Stomach (tissue), 9 donors: ENCODE data around the gene RPL36A. TPM values are rescaled to one million over a fixed set of nuclear protein-coding genes. Genes with fewer than 3 reads are reported as not detected.

Experiments used
- DNase-seq, 2 donors: peaks; one replicate each; pipeline versions ENCODE4 v3.0.0 to v3.0.0-alpha.2; 2013 to 2019
- H3K27ac ChIP-seq, 5 donors: fragments of 200-600 bp in 4 of 5; sonication (generic) in 4 of 5; one replicate each; pipeline ENCODE4 v1.5.1; 2013 to 2019; ENCODE audit warnings: mild to moderate bottlenecking in 1 of 5, moderate library complexity in 1 of 5
- H3K27me3 ChIP-seq, 3 donors: fragments of 200-600 bp; sonication (generic); one replicate each; pipeline ENCODE4 v1.5.1; 2017 to 2019; ENCODE audit warnings: mixed run types in 1 of 3
- H3K36me3 ChIP-seq, 4 donors: fragments of 200-600 bp; sonication (generic); 1 replicate in 3 of 4; 2 replicates in 1 of 4; pipeline ENCODE4 v1.5.1; 2016 to 2019
- H3K4me1 ChIP-seq, 4 donors: fragments of 200-600 bp; sonication (generic); one replicate each; pipeline ENCODE4 v1.5.1; 2016 to 2019
- H3K4me3 ChIP-seq, 4 donors: fragments of 200-600 bp; sonication (generic) in 3 of 4; one replicate each; pipeline ENCODE4 v1.5.1; 2016 to 2019; ENCODE audit warnings: mild to moderate bottlenecking in 1 of 4
- H3K9me3 ChIP-seq, 4 donors: fragments of 200-600 bp; sonication (generic); one replicate each; pipeline ENCODE4 v1.5.1; 2016 to 2019
- CTCF ChIP-seq, 7 experiments: fragments of 450-650 bp in 4 of 7; fragments of 200-600 bp in 3 of 7; sonication (generic) in 3 of 7; IDR thresholded peaks; one replicate each; pipeline ENCODE4 v1.5.1; 2016 to 2019; ENCODE audit warnings: antibody characterized with exemption in 7 of 7, control low read depth in 2 of 7, mild to moderate bottlenecking in 1 of 7
- EP300 ChIP-seq: sonication (generic); formaldehyde crosslinking; IDR thresholded peaks from one replicate; pipeline ENCODE4 v1.6.1; 2017; ENCODE audit warnings: antibody characterized with exemption
- POLR2A ChIP-seq, 4 donors: fragments of 450-650 bp; IDR thresholded peaks; one replicate each; pipeline ENCODE4 v1.6.1; 2016; ENCODE audit warnings: antibody characterized with exemption in 4 of 4, control low read depth in 2 of 4, mild to moderate bottlenecking in 1 of 4, moderate library complexity in 1 of 4
- POLR2AphosphoS5 ChIP-seq, 3 donors: sonication (generic); formaldehyde crosslinking; IDR thresholded peaks; one replicate each; pipeline ENCODE4 v1.6.1; 2016; ENCODE audit warnings: antibody characterized with exemption in 3 of 3
- WGBS, 5 donors: extraction: QIAGEN DNeasy Blood & Tissue Kit in 3 of 5; methylation state at CpG; one replicate each; pipeline versions ENCODE4 v1.1.5 to v1.1.7; 2013 to 2018; 5-methylcytosine and 5-hydroxymethylcytosine counted together
- intact Hi-C: fragments of 100-400 bp; cut with DNase I; formaldehyde crosslinking; loops from one replicate; pipeline ENCODE4 v1.15.1; 2023; ENCODE audit warnings: low total_unique reads
- polyA plus RNA-seq, 3 donors: library from polyadenylated mRNA; stranded (reverse); fragments of 200-250 nt; gene quantifications; one replicate each; pipeline ENCODE4 v1.2.3, GENCODE V29; 2013
- total RNA-seq, 5 donors: library from RNA; depleted of rRNA; stranded (reverse); fragments of >200 nt; gene quantifications; one replicate each; pipeline versions ENCODE4 v1.1.0 to v1.2.3, GENCODE V29; 2014 to 2016
- donor health status: healthy with polysubstance abuse.
- donor health status: Bipolar disorder and iron deficiency.
- donor health status: healthy.

The RPL36A gene
- total and polyA plus RNA-seq, 8 donors = 555 to 3,486 (median 1,075) TPM

- H3K4me3 ChIP-seq = no peak overlapping the region
- no peaks in the 10 kb centered on the region for H3K4me1 ChIP-seq
- no peak overlapping the region for H3K27ac ChIP-seq
- WGBS, 5 donors = 53 to 80% (median 76%) methylated on average over 1 of the region's 1 CpG
- H3K27me3 ChIP-seq = no peaks in the 10 kb centered on the region
- no peak for TF ChIP-seq POLR2AphosphoS5 (IDR thresholded peaks at IDR 0.05)
- H3K36me3 ChIP-seq = peaks cover 0 to 38% (median 21%) of the 10 kb centered on the region in 4 donors
- DNase-seq = no peak
- intact Hi-C loops = no loop called here
- H3K9me3 ChIP-seq = peaks cover 0 to 15% (median 7%) of the 10 kb centered on the region in 4 donors
These were observed 39.1 kb downstream of the RPL36A start for GRCh38 chrX:101429934-101430333.

DNA sequence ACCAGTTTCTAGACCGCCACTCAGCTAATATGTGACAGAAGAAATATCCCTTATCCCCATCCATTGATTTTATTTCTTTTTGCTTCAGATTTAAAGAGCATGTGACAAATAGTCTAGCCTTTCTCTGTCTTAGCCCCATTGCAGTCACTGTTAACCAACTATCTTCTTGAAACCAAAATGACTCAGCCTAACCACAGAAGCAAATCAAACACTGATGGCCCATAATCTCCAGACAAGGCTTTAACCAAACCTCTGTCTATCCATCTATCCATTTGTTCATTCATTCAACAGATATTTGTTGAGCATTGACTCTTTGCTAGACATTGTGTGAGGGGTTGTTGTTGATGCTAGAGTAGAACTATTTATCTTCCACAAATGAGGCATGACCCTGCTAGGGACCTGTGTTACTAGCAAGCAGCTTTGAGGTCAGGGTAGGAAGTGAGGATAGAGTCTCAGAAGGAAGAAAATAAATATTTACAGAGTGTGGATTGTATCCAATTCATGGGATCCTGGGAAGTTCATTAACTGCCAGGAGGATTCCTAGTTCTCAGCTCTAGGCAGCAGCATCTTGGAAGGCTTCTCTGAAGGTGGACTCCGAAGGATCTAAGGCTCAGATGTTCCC, 39.8 kb downstream of the RPL36A start:
- DNase-seq = no peak
- TF ChIP-seq CTCF (IDR thresholded peaks at IDR 0.05) (no peak), EP300 (no peak), POLR2A (IDR thresholded peaks at IDR 0.05) (no peak), POLR2AphosphoS5 (IDR thresholded peaks at IDR 0.05) (no peak)
- Histone ChIP-seq H3K4me3 (no peak overlapping the region), H3K27ac (no peak overlapping the region), H3K36me3 (peaks cover 0 to 33% (median 20%) of the 10 kb centered on the region in 4 donors), H3K4me1 (no peaks in the 10 kb centered on the region), H3K27me3 (no peaks in the 10 kb centered on the region), H3K9me3 (peaks cover 0 to 15% (median 7%) of the 10 kb centered on the region in 4 donors)
- 74 to 91% (median 84%) methylated on average over 2 of the region's 2 CpGs for WGBS, 5 donors
- intact Hi-C loops = no loop called here

DNA sequence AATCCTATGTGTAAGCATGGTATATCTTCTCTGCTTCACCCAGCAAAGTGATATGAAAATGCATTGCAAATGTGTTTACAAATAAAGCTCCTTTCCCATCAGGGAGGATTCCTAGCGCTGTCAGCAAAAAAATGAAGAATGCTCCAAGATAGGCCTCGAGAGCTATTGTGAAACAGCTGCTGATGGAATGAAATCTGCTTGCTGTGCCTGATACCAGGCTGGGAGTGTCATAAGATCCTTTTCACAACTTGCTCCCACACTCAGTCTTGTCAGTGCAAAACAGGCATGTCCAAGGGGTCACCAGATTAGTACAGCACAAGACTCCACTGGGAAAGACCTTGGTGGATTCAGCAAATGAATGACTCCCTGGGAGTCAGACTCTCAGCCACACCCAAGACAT, 51.3 kb downstream of the RPL36A start:
- 74 to 91% (median 87%) methylated on average over 2 of the region's 2 CpGs for WGBS, 5 donors
- intact Hi-C loops = no loop called here
- H3K27ac ChIP-seq = no peak overlapping the region
- H3K9me3 ChIP-seq = no peaks in the 10 kb centered on the region
- no peak for DNase-seq
- no peaks in the 10 kb centered on the region for H3K4me1 ChIP-seq
- H3K4me3 ChIP-seq = no peak overlapping the region
- H3K36me3 ChIP-seq = peaks cover 6 to 41% (median 32%) of the 10 kb centered on the region in 4 donors
- TF ChIP-seq CTCF (IDR thresholded peaks at IDR 0.05) (no peak), POLR2A (IDR thresholded peaks at IDR 0.05) (no peak), EP300 (no peak), POLR2AphosphoS5 (IDR thresholded peaks at IDR 0.05) (no peak)
- H3K27me3 ChIP-seq = no peaks in the 10 kb centered on the region

Other genes with a start within 250 kb of the RPL36A start
- gene DRP2, start 171.2 kb upstream of the RPL36A start, total RNA-seq = 1 to 10 TPM in 2 of 5 donors, not detected in 3; 1.1 to 1.2 TPM
- gene DRP2, start 171.2 kb upstream of the RPL36A start, polyA plus RNA-seq = under 1 TPM in 2 of 3 donors, not detected in 1; 0.08 to 0.12 TPM
- 1 to 10 TPM in 1 of 5 donors, not detected in 4; 2.0 TPM for gene TAF7L, start 99.7 kb upstream of the RPL36A start, total RNA-seq
- gene TAF7L, start 99.7 kb upstream of the RPL36A start, polyA plus RNA-seq = under 1 TPM in 1 of 3 donors, not detected in 2; 0.13 TPM
- gene TIMM8A, start 42.3 kb upstream of the RPL36A start, total RNA-seq = 1 to 10 TPM in 4 of 5 donors, not detected in 1; 4.6 to 8.8 (median 7.2) TPM
- gene TIMM8A, start 42.3 kb upstream of the RPL36A start, polyA plus RNA-seq = 10 to 100 TPM in 1 of 3 donors, 1 to 10 TPM in 2; 6.9 to 10.9 (median 9.3) TPM
- gene BTK, start 4.8 kb upstream of the RPL36A start, total RNA-seq = 1 to 10 TPM in 3 of 5 donors, not detected in 2; 1.3 to 8.7 (median 2.4) TPM
- gene BTK, start 4.8 kb upstream of the RPL36A start, polyA plus RNA-seq = 1 to 10 TPM; 2.6 to 4.9 (median 3.2) TPM
- 10 to 100 TPM in 2 of 5 donors, 1 to 10 TPM in 2, not detected in 1; 6.4 to 19.6 (median 12.7) TPM for gene GLA, start 16.9 kb downstream of the RPL36A start, total RNA-seq
- 10 to 100 TPM in 2 of 3 donors, 1 to 10 TPM in 1; 8.1 to 25.6 (median 18.6) TPM for gene GLA, start 16.9 kb downstream of the RPL36A start, polyA plus RNA-seq
- gene HNRNPH2, start 17.2 kb downstream of the RPL36A start, total RNA-seq = 10 to 100 TPM in 4 of 5 donors, 1 to 10 TPM in 1; 5.5 to 98.4 (median 15.2) TPM
- gene HNRNPH2, start 17.2 kb downstream of the RPL36A start, polyA plus RNA-seq = 10 to 100 TPM; 31.6 to 53.5 (median 46.1) TPM
- 10 to 100 TPM in 2 of 5 donors, 1 to 10 TPM in 3; 3.1 to 35.3 (median 4.7) TPM for gene ARMCX4, start 94.4 kb downstream of the RPL36A start, total RNA-seq
- 1 to 10 TPM; 4.3 to 8.7 (median 4.5) TPM for gene ARMCX4, start 94.4 kb downstream of the RPL36A start, polyA plus RNA-seq
- gene ARMCX1, start 159.5 kb downstream of the RPL36A start, total RNA-seq = 10 to 100 TPM in 3 of 5 donors, 1 to 10 TPM in 2; 2.8 to 72.8 (median 18.2) TPM
- gene ARMCX1, start 159.5 kb downstream of the RPL36A start, polyA plus RNA-seq = 10 to 100 TPM in 2 of 3 donors, 1 to 10 TPM in 1; 9.5 to 13.0 (median 10.8) TPM
- 10 to 100 TPM in 1 of 5 donors, 1 to 10 TPM in 3, under 1 TPM in 1; 0.45 to 20.6 (median 7.0) TPM for gene ARMCX6, start 227.0 kb downstream of the RPL36A start, total RNA-seq
- 10 to 100 TPM; 19.5 to 23.2 (median 19.9) TPM for gene ARMCX6, start 227.0 kb downstream of the RPL36A start, polyA plus RNA-seq
- gene ARMCX3, start 232.1 kb downstream of the RPL36A start, total RNA-seq = 10 to 100 TPM; 10.7 to 79.1 (median 21.0) TPM
- 10 to 100 TPM; 15.6 to 25.8 (median 24.5) TPM for gene ARMCX3, start 232.1 kb downstream of the RPL36A start, polyA plus RNA-seq